K562 (cell line): Measurements from ENCODE around the gene PRPSAP1. TPM values are rescaled to one million over a fixed set of nuclear protein-coding genes. Genes with fewer than 3 reads are reported as not detected.
A peak's percentile ranks its signal among the peaks of the same experiment; 100 is the strongest.

Source experiments
- CBX5 ChIP-seq: IDR thresholded peaks from 2 replicates; pipeline ENCODE4 v1.6.1; 2014; ENCODE audit warnings: low read depth, borderline replicate concordance
- HNRNPH1 ChIP-seq: fragments of 200-400 bp; formaldehyde crosslinking; optimal IDR thresholded peaks from 2 replicates; pipeline ENCODE3; 2017; ENCODE audit warnings: low read depth, mild to moderate bottlenecking, low read length, moderate library complexity
- NR4A1 ChIP-seq, 2 experiments: fragments of 250-450 bp in 1 of 2; fragments of 450-650 bp in 1 of 2; sonication (Bioruptor Pico) in 1 of 2; IDR thresholded peaks; 2 replicates each; pipeline versions ENCODE4 v1.4.0 to v1.6.1; 2016 to 2020; ENCODE audit warnings: mild to moderate bottlenecking in 2 of 2, missing compliant biosample characterization in 1 of 2, missing genetic modification characterization in 1 of 2, moderate library complexity in 1 of 2
- RB1 ChIP-seq: fragments of 450-650 bp; IDR thresholded peaks from 2 replicates; pipeline ENCODE4 v1.6.1; 2017; ENCODE audit warnings: low read depth, mild to moderate bottlenecking
- SMC3 ChIP-seq: conservative IDR thresholded peaks from 2 replicates; pipeline ENCODE4 v1.6.1; 2011; ENCODE audit warnings: low read depth, low read length, improper control_type of control experiment; ENCODE audit not compliant: insufficient read depth
- ZNF324 ChIP-seq: fragments of 250-450 bp; sonication (Bioruptor Pico); IDR thresholded peaks from 2 replicates; pipeline ENCODE4 v1.4.0; 2020; ENCODE audit warnings: mild to moderate bottlenecking
- ZNF778 ChIP-seq: fragments of 450-650 bp; formaldehyde crosslinking; IDR thresholded peaks from 2 replicates; pipeline ENCODE4 v1.4.0; 2020; ENCODE audit warnings: mild to moderate bottlenecking, moderate library complexity
- polyA plus RNA-seq, 8 experiments: library from polyadenylated mRNA; depleted of rRNA in 4 of 8; stranded (reverse) in 5 of 8; unstranded in 3 of 8; fragments of >200 nt; fragmentation: Nextera tagmentation in 2 of 8; fragmentation: Illumina TruSeq in 1 of 8; extraction: Ambion mirVana in 2 of 8; extraction: Trizol in 1 of 8; gene quantifications; 2 replicates each; pipeline versions ENCODE4 v1.2.1 to v1.2.3, GENCODE V29; 2011 to 2014; ENCODE audit warnings: inconsistent platforms in 1 of 8, missing spikeins in 1 of 8
- total RNA-seq, 7 experiments: library from RNA; depleted of rRNA in 6 of 7; stranded (reverse); fragments of >200 nt in 6 of 7; fragmentation: Illumina TruSeq in 2 of 7; extraction: Trizol in 2 of 7; gene quantifications; 2 replicates each; pipeline versions ENCODE4 v1.2.1 to v1.2.3, GENCODE V29; 2011 to 2021; ENCODE audit warnings: low replicate concordance in 1 of 7
- TF ChIP-seq, protein P1 (sequence below), 2 experiments: fragments of 450-650 bp; IDR thresholded peaks; 2 replicates each; pipeline ENCODE4 v1.6.1; 2016; ENCODE audit warnings: mild to moderate bottlenecking in 2 of 2, borderline replicate concordance in 1 of 2, low read depth in 1 of 2, moderate library complexity in 1 of 2
- TF ChIP-seq, protein P2 (sequence below), 2 experiments: fragments of 450-650 bp in 1 of 2; sonication (generic) in 1 of 2; formaldehyde crosslinking; conservative IDR thresholded peaks; 2 replicates each; pipeline versions ENCODE4 v1.4.0 to v1.8.1; 2020 to 2022; ENCODE audit warnings: mild to moderate bottlenecking in 1 of 2, missing genetic modification reagents in 1 of 2

PRPSAP1 gene
- total and polyA plus RNA-seq, 9 of the 15 experiments (the other 6 are each of a cell fraction or from before 2014, with no cell fraction given) = 21.9 to 77.1 (median 40.8) TPM

DNA sequence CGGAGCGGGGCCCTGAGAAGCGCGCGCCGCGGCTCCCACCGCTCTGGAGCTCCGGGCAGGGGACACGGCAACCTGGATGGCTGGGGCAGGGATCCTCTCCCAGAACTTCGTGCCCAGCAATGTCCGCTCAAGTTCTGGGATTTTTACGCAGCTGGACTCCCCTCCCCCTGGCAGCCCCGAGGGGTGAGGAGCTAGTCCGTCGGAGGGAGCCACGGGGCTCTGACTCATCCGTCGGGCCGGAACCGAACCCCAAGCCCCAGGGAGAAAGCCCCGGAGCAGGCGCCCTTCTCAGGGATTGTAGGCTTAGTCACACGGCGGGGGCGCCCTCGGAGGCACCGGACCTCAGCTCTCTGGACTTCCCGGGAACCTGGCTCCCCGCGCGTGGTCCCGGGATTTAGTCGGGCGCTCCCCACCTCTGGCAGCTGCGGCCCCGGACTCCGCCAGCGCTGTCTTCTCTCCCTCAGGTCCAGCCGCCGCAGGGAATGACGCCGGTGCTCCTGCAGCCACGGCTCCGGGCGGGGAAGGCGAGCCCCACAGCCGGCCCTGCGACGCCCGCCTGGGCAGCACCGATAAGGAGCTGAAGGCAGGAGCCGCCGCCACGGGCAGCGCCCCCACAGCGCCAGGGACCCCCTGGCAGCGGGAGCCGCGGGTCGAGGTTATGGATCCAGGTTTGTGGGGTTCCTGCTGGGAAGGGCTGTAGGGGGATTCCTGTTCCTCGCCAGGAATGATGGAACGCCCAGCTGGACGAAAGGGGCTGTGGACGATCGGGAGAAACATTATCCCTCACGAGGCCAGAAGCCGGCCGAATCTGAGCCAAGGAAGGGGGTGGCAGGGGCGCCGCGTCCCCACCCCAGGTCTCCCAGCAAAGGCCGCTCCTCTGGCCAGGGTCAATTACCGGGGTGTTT is 31.5 kb upstream of the PRPSAP1 start (continued):
- TF ChIP-seq, protein P1, sequence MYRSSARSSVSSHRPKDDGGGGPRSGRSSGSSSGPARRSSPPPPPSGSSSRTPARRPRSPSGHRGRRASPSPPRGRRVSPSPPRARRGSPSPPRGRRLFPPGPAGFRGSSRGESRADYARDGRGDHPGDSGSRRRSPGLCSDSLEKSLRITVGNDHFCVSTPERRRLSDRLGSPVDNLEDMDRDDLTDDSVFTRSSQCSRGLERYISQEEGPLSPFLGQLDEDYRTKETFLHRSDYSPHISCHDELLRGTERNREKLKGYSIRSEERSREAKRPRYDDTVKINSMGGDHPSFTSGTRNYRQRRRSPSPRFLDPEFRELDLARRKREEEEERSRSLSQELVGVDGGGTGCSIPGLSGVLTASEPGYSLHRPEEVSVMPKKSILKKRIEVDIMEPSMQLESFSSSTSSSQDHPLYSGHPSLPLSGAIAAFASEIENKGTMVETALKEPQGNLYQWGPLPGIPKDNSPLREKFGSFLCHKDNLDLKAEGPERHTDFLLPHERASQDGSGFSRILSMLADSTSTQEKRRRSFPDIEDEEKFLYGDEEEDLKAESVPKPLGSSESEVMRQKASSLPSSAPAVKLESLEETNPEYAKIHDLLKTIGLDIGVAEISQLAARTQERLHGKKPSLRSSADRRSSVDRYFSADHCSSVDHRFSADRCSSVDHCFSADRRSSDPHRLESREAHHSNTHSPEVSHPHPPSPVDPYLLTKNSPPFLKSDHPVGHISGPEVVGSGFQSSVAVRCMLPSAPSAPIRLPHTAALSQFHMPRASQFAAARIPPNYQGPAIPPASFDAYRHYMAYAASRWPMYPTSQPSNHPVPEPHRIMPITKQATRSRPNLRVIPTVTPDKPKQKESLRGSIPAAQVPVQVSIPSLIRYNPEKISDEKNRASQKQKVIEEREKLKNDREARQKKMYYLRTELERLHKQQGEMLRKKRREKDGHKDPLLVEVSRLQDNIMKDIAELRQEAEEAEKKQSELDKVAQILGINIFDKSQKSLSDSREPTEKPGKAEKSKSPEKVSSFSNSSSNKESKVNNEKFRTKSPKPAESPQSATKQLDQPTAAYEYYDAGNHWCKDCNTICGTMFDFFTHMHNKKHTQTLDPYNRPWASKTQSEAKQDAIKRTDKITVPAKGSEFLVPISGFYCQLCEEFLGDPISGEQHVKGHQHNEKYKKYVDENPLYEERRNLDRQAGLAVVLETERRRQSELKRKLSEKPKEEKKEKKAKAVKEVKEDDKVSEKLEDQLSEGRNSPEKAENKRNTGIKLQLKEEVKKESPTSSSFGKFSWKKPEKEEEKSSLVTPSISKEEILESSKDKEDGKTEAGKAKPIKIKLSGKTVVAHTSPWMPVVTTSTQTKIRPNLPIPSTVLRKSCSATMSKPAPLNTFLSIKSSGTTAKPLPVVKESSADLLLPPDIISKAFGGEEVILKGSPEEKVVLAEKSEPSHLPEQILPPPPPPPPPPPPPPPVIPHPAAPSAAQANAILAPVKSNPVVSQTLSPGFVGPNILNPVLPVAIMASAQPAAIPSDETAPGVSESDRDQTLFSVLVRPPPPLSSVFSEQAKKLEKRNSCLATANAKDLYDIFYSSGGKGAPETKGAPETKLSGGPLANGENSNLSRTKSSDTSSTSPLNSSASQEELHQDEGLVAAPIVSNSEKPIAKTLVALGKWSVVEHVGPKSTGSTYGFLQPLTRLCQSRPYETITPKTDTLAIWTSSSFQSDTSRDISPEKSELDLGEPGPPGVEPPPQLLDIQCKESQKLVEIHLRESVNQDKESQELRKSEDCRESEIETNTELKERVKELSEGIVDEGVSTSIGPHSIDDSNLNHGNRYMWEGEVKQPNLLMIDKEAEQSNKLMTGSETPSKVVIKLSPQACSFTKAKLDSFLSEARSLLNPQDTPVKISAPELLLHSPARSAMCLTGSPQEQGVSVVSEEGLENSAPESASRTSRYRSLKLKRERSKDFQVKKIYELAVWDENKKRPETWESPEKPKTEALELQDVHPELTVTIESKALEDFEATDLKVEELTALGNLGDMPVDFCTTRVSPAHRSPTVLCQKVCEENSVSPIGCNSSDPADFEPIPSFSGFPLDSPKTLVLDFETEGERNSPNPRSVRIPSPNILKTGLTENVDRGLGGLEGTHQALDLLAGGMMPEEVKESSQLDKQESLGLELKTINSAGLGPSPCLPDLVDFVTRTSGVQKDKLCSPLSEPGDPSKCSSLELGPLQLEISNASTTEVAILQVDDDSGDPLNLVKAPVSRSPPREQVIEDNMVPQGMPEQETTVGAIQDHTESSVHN (IDR thresholded peaks at IDR 0.05; ENCODE audit: borderline replicate concordance in 1 of 2, low read depth in 1 of 2) = no peak
- TF ChIP-seq ZNF324 (CRISPR knock-in tag) (no peak), RB1 (peak; percentile 10; the same call in 1 of the 2 replicates), NR4A1 (CRISPR knock-in tag; IDR thresholded peaks at IDR 0.05) (no peak), NR4A1 (tag; IDR thresholded peaks at IDR 0.05) (no peak), HNRNPH1 (no peak), SMC3 (no peak), CBX5 (no peak), ZNF778 (CRISPR knock-in tag) (no peak)
- TF ChIP-seq, protein P2, sequence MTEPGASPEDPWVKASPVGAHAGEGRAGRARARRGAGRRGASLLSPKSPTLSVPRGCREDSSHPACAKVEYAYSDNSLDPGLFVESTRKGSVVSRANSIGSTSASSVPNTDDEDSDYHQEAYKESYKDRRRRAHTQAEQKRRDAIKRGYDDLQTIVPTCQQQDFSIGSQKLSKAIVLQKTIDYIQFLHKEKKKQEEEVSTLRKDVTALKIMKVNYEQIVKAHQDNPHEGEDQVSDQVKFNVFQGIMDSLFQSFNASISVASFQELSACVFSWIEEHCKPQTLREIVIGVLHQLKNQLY (CRISPR knock-in tag; conservative IDR thresholded peaks at IDR 0.05) = no peak
